Ishikawa (cell line): ENCODE measurements around the gene FKBP4.

ENCODE experiments used
- CEBPB ChIP-seq: IDR thresholded peaks from 2 replicates; pipeline ENCODE4 v1.6.1; 2012
- CREB1 ChIP-seq: IDR thresholded peaks from 2 replicates; pipeline ENCODE4 v1.6.1; 2012; ENCODE audit warnings: low read depth
- EGR1 ChIP-seq: IDR thresholded peaks from 2 replicates; pipeline ENCODE4 v1.6.1; 2012
- EP300 ChIP-seq: IDR thresholded peaks from 2 replicates; pipeline ENCODE4 v1.6.1; 2012; ENCODE audit warnings: borderline replicate concordance
- FOXM1 ChIP-seq: IDR thresholded peaks from 2 replicates; pipeline ENCODE4 v1.6.1; 2012; ENCODE audit warnings: low read depth, borderline replicate concordance
- NFIC ChIP-seq: IDR thresholded peaks from 2 replicates; pipeline ENCODE4 v1.6.1; 2012
- RAD21 ChIP-seq: IDR thresholded peaks from 2 replicates; pipeline ENCODE4 v1.6.1; 2012; ENCODE audit warnings: low read depth
- TAF1 ChIP-seq: IDR thresholded peaks from 2 replicates; pipeline ENCODE4 v1.6.1; 2012; ENCODE audit warnings: low read depth, mild to moderate bottlenecking
- TCF12 ChIP-seq: IDR thresholded peaks from 2 replicates; pipeline ENCODE4 v1.6.1; 2012; ENCODE audit warnings: low read depth
- TEAD4 ChIP-seq: IDR thresholded peaks from 2 replicates; pipeline ENCODE4 v1.6.1; 2012
- YY1 ChIP-seq: IDR thresholded peaks from 2 replicates; pipeline ENCODE4 v1.6.1; 2012; ENCODE audit warnings: low read depth
- ZBTB7A ChIP-seq: IDR thresholded peaks from 2 replicates; pipeline ENCODE4 v1.6.1; 2012; ENCODE audit warnings: low read depth
- TF ChIP-seq, protein P1 (sequence below): IDR thresholded peaks from 2 replicates; pipeline ENCODE4 v1.6.1; 2012
- TF ChIP-seq, protein P2 (sequence below): IDR thresholded peaks from 2 replicates; pipeline ENCODE4 v1.6.1; 2012; ENCODE audit warnings: low read depth, mild to moderate bottlenecking
- TF ChIP-seq, protein P3 (sequence below): IDR thresholded peaks from 2 replicates; pipeline ENCODE4 v1.6.1; 2012

Gene FKBP4

DNA sequence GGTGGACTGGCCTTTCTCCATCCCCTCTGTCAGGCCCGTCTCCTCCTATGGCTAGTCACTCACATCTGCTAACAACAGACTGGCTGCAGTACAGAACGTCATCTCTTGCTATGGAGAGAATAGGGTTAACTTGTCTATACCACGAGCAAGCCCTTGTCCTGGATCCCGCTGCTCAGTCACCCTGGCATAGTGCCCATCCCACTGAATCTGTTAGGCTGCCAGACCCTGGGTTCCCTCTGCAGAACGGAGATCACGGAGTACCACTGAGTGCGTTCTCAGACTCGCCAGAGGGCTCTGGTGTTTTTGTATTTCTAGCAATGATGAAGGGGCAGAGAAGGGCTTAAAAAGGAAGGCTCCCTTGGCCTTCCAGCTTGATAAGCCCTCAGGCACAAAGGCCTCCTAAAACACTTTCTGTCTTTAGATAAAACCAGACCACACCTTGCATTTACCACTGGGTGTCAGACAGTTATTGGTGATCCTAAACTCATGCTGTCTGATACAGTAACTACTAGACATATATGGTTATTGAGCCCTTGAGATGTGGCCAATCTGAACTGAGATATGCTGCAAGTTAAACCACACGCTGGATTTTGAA, 46.4 kb downstream of the FKBP4 start:
- TF ChIP-seq CEBPB (no peak), YY1 (no peak), TAF1 (no peak), EP300 (no peak), CREB1 (no peak), ZBTB7A (no peak), FOXM1 (no peak), TEAD4 (no peak), TCF12 (no peak)
- TF ChIP-seq, protein P1, sequence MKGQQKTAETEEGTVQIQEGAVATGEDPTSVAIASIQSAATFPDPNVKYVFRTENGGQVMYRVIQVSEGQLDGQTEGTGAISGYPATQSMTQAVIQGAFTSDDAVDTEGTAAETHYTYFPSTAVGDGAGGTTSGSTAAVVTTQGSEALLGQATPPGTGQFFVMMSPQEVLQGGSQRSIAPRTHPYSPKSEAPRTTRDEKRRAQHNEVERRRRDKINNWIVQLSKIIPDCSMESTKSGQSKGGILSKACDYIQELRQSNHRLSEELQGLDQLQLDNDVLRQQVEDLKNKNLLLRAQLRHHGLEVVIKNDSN = no peak
- TF ChIP-seq, protein P2, sequence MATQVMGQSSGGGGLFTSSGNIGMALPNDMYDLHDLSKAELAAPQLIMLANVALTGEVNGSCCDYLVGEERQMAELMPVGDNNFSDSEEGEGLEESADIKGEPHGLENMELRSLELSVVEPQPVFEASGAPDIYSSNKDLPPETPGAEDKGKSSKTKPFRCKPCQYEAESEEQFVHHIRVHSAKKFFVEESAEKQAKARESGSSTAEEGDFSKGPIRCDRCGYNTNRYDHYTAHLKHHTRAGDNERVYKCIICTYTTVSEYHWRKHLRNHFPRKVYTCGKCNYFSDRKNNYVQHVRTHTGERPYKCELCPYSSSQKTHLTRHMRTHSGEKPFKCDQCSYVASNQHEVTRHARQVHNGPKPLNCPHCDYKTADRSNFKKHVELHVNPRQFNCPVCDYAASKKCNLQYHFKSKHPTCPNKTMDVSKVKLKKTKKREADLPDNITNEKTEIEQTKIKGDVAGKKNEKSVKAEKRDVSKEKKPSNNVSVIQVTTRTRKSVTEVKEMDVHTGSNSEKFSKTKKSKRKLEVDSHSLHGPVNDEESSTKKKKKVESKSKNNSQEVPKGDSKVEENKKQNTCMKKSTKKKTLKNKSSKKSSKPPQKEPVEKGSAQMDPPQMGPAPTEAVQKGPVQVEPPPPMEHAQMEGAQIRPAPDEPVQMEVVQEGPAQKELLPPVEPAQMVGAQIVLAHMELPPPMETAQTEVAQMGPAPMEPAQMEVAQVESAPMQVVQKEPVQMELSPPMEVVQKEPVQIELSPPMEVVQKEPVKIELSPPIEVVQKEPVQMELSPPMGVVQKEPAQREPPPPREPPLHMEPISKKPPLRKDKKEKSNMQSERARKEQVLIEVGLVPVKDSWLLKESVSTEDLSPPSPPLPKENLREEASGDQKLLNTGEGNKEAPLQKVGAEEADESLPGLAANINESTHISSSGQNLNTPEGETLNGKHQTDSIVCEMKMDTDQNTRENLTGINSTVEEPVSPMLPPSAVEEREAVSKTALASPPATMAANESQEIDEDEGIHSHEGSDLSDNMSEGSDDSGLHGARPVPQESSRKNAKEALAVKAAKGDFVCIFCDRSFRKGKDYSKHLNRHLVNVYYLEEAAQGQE = no peak
- TF ChIP-seq, protein P3, sequence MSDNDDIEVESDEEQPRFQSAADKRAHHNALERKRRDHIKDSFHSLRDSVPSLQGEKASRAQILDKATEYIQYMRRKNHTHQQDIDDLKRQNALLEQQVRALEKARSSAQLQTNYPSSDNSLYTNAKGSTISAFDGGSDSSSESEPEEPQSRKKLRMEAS = no peak

DNA sequence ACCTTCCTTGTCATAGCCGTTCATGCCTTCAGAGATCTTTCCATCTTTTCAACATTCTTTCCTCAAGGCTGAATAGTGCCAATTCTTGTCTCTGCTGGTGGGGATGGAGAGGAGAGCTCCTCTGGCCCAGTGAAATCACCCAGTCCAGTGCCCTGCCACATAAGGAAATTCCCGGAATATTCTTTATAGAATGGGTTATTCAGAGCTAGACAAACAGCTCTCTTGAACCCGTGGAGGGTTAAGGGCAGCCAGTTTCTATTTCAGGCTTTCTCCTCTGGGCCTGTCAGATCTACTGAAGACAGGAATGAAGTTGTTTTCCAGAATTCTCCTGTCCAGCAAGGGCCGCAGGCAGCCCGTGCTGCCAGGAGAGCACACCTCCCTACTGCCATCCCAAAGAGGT, 48.2 kb downstream of the FKBP4 start:
- TF ChIP-seq RAD21 (no peak), YY1 (no peak), ZBTB7A (no peak), FOXM1 (no peak)
- TF ChIP-seq, protein P3 = no peak

DNA sequence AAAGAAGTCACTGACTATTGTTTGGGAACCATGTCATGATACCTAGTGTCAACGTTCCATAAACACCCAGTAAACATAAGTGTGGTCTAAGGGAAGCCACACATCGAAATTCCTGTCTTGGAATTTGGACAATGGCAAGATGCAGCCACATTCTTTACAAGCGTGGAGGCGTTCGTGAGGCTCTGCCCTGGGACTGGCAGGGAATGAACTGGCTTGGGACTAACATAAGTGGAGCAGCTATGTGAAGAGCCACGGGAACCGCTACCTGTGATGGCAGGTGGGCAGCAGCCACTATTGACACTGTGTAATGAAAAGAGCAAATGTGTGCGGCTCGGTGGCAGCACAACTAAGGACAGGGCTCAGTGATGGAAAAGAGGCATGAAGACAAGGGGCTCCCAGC, 50.0 kb downstream of the FKBP4 start:
- TF ChIP-seq TEAD4 (no peak), TCF12 (no peak), CREB1 (no peak), CEBPB (no peak), ZBTB7A (no peak), EGR1 (no peak)
- TF ChIP-seq, protein P1 = no peak

DNA sequence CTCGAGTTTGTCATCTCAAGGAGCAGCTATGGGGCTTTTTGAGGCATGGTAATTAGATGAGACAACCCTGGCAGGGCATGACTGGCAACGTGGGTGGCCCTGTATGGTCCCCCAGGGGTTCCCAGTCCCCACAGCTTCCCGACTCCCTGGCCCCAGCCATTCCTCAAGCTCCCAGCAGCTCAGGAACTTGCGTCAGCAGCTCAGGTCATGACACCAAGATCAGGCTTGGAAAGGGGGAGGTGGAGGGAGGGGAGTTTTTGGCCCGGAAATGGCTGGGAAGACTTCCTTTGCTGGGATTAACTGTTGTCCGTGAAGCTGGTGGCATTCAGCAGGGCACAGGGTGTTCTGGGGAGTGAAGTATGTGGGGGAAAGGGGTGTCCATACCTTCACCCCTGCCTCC, 50.5 kb downstream of the FKBP4 start:
- TF ChIP-seq, protein P2 = no peak
- TF ChIP-seq YY1 (no peak), TCF12 (no peak), ZBTB7A (no peak), NFIC (no peak), CEBPB (no peak), RAD21 (no peak)
- TF ChIP-seq, protein P1 = no peak
- TF ChIP-seq, protein P3 = no peak

DNA sequence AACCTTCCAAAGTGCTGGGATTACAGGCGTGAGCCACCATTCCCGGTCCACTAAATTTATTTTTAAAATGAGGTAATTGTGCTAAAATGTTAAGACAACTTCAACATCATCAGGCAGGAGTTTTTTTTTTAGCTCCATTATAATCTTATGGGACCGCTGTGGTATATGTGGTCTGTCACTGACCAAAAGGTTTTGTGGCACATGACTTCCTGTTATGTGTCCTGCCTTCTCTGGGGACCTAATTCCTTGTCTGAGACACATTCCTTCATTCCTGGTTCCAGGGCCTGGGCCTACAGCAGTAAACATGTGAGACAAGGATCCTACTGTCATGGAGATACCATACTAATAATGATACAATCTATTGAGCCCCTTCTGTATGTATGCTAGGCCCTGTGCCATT, 57.2 kb downstream of the FKBP4 start:
- TF ChIP-seq NFIC (no peak), EGR1 (no peak), CEBPB (no peak), TCF12 (no peak), YY1 (no peak), ZBTB7A (no peak), CREB1 (no peak)
- TF ChIP-seq, protein P1 = no peak
- TF ChIP-seq, protein P2 = no peak
